Measurements from ENCODE around the gene PLA2G6.

Gene PLA2G6

GRCh38 chr22:38110008-38110862 lies 71.4 kb downstream of the PLA2G6 start, which contains the start of gene BAIAP2L2:
TSS of gene BAIAP2L2 (minus strand) at chr22:38110684. CDS start at chr22:38110525, 159 bp downstream.
- DNase-seq (no peak), ATAC-seq (ENCODE audit: insufficient read depth, low read depth) (no peak)
- Histone ChIP-seq H3K9ac (ENCODE audit: low read depth, low read length) (no peak within 1 kb of the TSS), H3K4me2 (ENCODE audit: insufficient read depth, low read length) (no peak within 1 kb of the TSS), H3K4me3 (ENCODE audit: low read depth in 1 of 2, low read length in 2 of 2) (no peak within 1 kb of the TSS), H2AFZ (ENCODE audit: low read depth, low read length) (no peak within 1 kb of the TSS), H3K9me3 (ENCODE audit: insufficient read depth, low read length, severe bottlenecking) (no peaks in the 10 kb centered on the region), H3K4me1 (ENCODE audit: insufficient read depth, low read length) (no peaks in the 10 kb centered on the region), H3K27me3 (ENCODE audit: insufficient read depth, low read length, poor library complexity) (no peaks in the 10 kb centered on the region), H4K20me1 (ENCODE audit: insufficient read depth, low read length) (no peaks in the 10 kb centered on the region), H3K27ac (ENCODE audit: low read length) (no peak within 1 kb of the TSS), H3K36me3 (ENCODE audit: insufficient read depth, low read length) (peaks cover 28% of the 10 kb centered on the region), H3K79me2 (ENCODE audit: insufficient read depth, low read length) (no peaks in the 10 kb centered on the region)
- no peak for TF ChIP-seq CTCF (IDR thresholded peaks at IDR 0.05; ENCODE audit: borderline replicate concordance, extremely low read depth, low read length, poor library complexity, severe bottlenecking)
- no peak for TF ChIP-seq EZH2 (IDR thresholded peaks at IDR 0.05; ENCODE audit: borderline replicate concordance, low read depth, low read length, severe bottlenecking)

DNA sequence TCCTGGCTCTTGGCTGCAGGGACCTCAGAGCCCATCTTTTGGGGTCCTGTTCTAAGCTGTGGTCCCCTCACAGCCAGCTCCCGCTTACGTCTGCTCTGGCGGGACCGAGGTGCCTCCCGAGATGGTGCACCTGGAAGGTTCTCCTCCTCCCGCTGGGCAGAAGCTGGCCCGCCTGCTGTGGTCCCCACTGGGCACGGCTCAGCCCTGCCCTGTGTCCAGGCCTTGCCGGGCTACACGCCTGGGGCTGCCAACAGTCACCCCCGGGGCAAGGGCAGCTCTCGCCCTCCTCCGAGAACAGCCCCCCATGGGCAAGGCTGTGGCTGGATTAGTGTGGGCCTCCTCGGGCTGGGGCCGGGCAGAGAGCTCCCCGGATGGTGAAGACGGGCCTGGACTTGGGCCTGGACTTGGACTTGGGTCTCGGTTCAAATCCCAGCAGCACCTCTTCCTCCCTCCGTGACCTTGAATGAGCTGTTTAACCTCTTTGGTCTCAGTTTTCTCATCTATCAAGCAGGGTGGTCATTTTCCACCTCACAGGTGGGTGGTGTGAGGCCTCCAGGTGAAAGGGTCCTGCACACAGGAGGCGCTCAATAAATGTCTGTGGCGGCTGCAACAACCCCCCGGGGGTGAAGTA lies 72.1 kb downstream of the PLA2G6 start:
- Histone ChIP-seq H3K79me2 (ENCODE audit: insufficient read depth, low read length) (no peaks in the 10 kb centered on the region), H3K27me3 (ENCODE audit: insufficient read depth, low read length, poor library complexity) (no peaks in the 10 kb centered on the region), H3K36me3 (ENCODE audit: insufficient read depth, low read length) (peaks cover 23% of the 10 kb centered on the region), H3K4me3 (ENCODE audit: low read depth in 1 of 2, low read length in 2 of 2) (no peak overlapping the region), H3K27ac (ENCODE audit: low read length) (no peak overlapping the region), H3K4me2 (ENCODE audit: insufficient read depth, low read length) (no peak overlapping the region), H4K20me1 (ENCODE audit: insufficient read depth, low read length) (no peaks in the 10 kb centered on the region), H3K9ac (ENCODE audit: low read depth, low read length) (no peak overlapping the region), H2AFZ (ENCODE audit: low read depth, low read length) (no peak overlapping the region), H3K9me3 (ENCODE audit: insufficient read depth, low read length, severe bottlenecking) (no peaks in the 10 kb centered on the region), H3K4me1 (ENCODE audit: insufficient read depth, low read length) (no peaks in the 10 kb centered on the region)
- 0 out of 3 replicates have a peak, but pooled peaks have one; percentile 36 for ATAC-seq (ENCODE audit: insufficient read depth, low read depth)
- DNase-seq = no peak
- TF ChIP-seq CTCF (IDR thresholded peaks at IDR 0.05; ENCODE audit: borderline replicate concordance, extremely low read depth, low read length, poor library complexity, severe bottlenecking) = no peak
- no peak for TF ChIP-seq EZH2 (IDR thresholded peaks at IDR 0.05; ENCODE audit: borderline replicate concordance, low read depth, low read length, severe bottlenecking)

GRCh38 chr22:38108561-38109319 lies 72.9 kb downstream of the PLA2G6 start:
- H3K4me3 ChIP-seq (ENCODE audit: low read depth in 1 of 2, low read length in 2 of 2) = no peak overlapping the region
- DNase-seq (no peak), ATAC-seq (ENCODE audit: insufficient read depth, low read depth) (no peak)
- no peak overlapping the region for H2AFZ ChIP-seq (ENCODE audit: low read depth, low read length)
- H3K9ac ChIP-seq (ENCODE audit: low read depth, low read length) = no peak overlapping the region
- no peaks in the 10 kb centered on the region for H3K79me2 ChIP-seq (ENCODE audit: insufficient read depth, low read length)
- no peaks in the 10 kb centered on the region for H3K27me3 ChIP-seq (ENCODE audit: insufficient read depth, low read length, poor library complexity)
- no peak for TF ChIP-seq CTCF (IDR thresholded peaks at IDR 0.05; ENCODE audit: borderline replicate concordance, extremely low read depth, low read length, poor library complexity, severe bottlenecking)
- no peak for TF ChIP-seq EZH2 (IDR thresholded peaks at IDR 0.05; ENCODE audit: borderline replicate concordance, low read depth, low read length, severe bottlenecking)
- H3K4me2 ChIP-seq (ENCODE audit: insufficient read depth, low read length) = no peak overlapping the region
- H3K27ac ChIP-seq (ENCODE audit: low read length) = no peak overlapping the region
- no peaks in the 10 kb centered on the region for H3K4me1 ChIP-seq (ENCODE audit: insufficient read depth, low read length)
- H3K9me3 ChIP-seq (ENCODE audit: insufficient read depth, low read length, severe bottlenecking) = no peaks in the 10 kb centered on the region
- peaks cover 21% of the 10 kb centered on the region for H3K36me3 ChIP-seq (ENCODE audit: insufficient read depth, low read length)
- H4K20me1 ChIP-seq (ENCODE audit: insufficient read depth, low read length) = no peaks in the 10 kb centered on the region
